ENCODE measurements around the gene SHFL. TPM values are rescaled to one million over a fixed set of nuclear protein-coding genes. Genes with fewer than 3 reads are reported as not detected.

Gene SHFL
- total and polyA plus RNA-seq, 2 of the 8 experiments (the other 6 are each of a cell fraction or from before 2014, with no cell fraction given), result 25.3 to 37.1 TPM

DNA sequence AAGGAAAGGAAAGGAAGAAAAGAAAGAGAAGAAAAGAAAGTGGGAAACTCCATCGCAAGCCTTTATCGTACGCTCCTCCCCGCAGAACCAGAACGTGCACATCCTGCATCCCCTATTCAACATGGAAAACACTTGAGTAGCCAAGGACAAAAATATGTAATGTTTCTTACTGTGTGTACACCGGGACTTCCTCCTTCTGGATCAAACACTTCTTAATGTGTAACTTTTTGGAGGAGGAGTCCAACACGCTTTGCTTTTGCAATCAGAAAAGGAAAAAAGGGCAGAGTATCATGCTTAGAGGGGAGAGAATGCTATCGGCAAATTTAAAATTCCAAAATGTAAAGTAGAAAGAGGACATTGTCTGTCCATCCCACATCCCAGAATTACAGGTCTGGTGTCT, 7.8 kb upstream of the SHFL start:
- Histone ChIP-seq H3K27me3 (replicated peaks in 1 of 4; ENCODE audit: control insufficient read depth in 3 of 4, extremely low read depth in 1 of 4, insufficient read depth in 3 of 4, low read length in 3 of 4) (peaks cover 0 to 2% (median 0%) of the 10 kb centered on the region in 4 experiments; a peak in 1 of 7 replicates), H2BK20ac (ENCODE audit: low read length) (no peak overlapping the region), H3K23ac (ENCODE audit: insufficient read length) (no peak overlapping the region), H2BK15ac (ENCODE audit: low read length) (no peak overlapping the region), H4K8ac (ENCODE audit: extremely low read depth, insufficient read depth, low read length) (no peak overlapping the region), H3K79me2 (ENCODE audit: control insufficient read depth in 1 of 2, insufficient read depth in 2 of 2, low read length in 2 of 2) (no peaks in the 10 kb centered on the region), H3K79me1 (ENCODE audit: low read depth, low read length) (no peaks in the 10 kb centered on the region), H3K4me1 (replicated peaks in 1 of 4; ENCODE audit: control insufficient read depth in 3 of 4, insufficient read depth in 4 of 4, low read length in 3 of 4) (no peaks in the 10 kb centered on the region), H3K9me3 (ENCODE audit: insufficient read depth in 2 of 2, low read depth in 1 of 2, low read length in 1 of 2) (peaks cover 10 to 12% of the 10 kb centered on the region in 2 experiments), H4K91ac (replicated peaks; ENCODE audit: insufficient read length, low read length) (no peak overlapping the region), H3K9ac (replicated peaks in 1 of 4; ENCODE audit: extremely low read depth in 1 of 4, low read depth in 3 of 4, low read length in 3 of 4) (no peak overlapping the region), H3K36me3 (ENCODE audit: control insufficient read depth in 2 of 4, insufficient read depth in 4 of 4, low read length in 3 of 4) (no peaks in the 10 kb centered on the region), H3K4me2 (ENCODE audit: insufficient read depth in 1 of 2, low read depth in 2 of 2, low read length in 2 of 2) (no peak overlapping the region), H2AK5ac (ENCODE audit: low read depth, low read length) (no peak overlapping the region), H3K56ac (replicated peaks; ENCODE audit: insufficient read length, low read depth, low read length) (no peak overlapping the region), H3K27ac (ENCODE audit: low read depth, low read length) (no peak overlapping the region), H4K20me1 (replicated peaks in 1 of 2; ENCODE audit: control insufficient read depth in 1 of 2, insufficient read depth in 2 of 2, low read length in 2 of 2) (no peaks in the 10 kb centered on the region), H4K5ac (ENCODE audit: insufficient read length, low read depth, low read length) (no peak overlapping the region), H3K18ac (ENCODE audit: extremely low read depth, low read length) (no peak overlapping the region), H3K23me2 (ENCODE audit: low read depth, low read length) (no peaks in the 10 kb centered on the region), H2BK5ac (ENCODE audit: low read depth, low read length) (no peak overlapping the region), H3K4ac (replicated peaks; ENCODE audit: insufficient read length, low read depth, low read length) (no peak overlapping the region), H2AFZ (ENCODE audit: low read length) (no peak overlapping the region), H2BK12ac (ENCODE audit: low read depth, low read length) (no peak overlapping the region), H3K4me3 (ENCODE audit: extremely low read depth in 1 of 4, insufficient read depth in 2 of 4, low read depth in 3 of 4, low read length in 4 of 4) (no peak overlapping the region), H2BK120ac (replicated peaks; ENCODE audit: low read depth, low read length) (no peak overlapping the region), H3K14ac (ENCODE audit: insufficient read length) (no peak overlapping the region)
- ChIA-PET POLR2A (ENCODE audit: partially characterized antibody) (no interaction called here), CTCF (ENCODE audit: partially characterized antibody) (no interaction called here)
- DNase-seq (ENCODE audit: low read depth in 1 of 2, low spot score in 2 of 2) (no peak), FAIRE-seq (no peak)
- 90% methylated on average over 7 of the region's 8 CpGs; no CpG with 5 or more reads in 1 of the 2 experiments for WGBS, 2 experiments (ENCODE audit: extremely low coverage in 1 of 2, insufficient coverage in 1 of 2, insufficient read length in 1 of 2, insufficient replicate concordance in 2 of 2, low coverage in 1 of 2, low lambda C conversion rate in 2 of 2, missing lambda C conversion rate in 1 of 2)
- TF ChIP-seq, protein P1, sequence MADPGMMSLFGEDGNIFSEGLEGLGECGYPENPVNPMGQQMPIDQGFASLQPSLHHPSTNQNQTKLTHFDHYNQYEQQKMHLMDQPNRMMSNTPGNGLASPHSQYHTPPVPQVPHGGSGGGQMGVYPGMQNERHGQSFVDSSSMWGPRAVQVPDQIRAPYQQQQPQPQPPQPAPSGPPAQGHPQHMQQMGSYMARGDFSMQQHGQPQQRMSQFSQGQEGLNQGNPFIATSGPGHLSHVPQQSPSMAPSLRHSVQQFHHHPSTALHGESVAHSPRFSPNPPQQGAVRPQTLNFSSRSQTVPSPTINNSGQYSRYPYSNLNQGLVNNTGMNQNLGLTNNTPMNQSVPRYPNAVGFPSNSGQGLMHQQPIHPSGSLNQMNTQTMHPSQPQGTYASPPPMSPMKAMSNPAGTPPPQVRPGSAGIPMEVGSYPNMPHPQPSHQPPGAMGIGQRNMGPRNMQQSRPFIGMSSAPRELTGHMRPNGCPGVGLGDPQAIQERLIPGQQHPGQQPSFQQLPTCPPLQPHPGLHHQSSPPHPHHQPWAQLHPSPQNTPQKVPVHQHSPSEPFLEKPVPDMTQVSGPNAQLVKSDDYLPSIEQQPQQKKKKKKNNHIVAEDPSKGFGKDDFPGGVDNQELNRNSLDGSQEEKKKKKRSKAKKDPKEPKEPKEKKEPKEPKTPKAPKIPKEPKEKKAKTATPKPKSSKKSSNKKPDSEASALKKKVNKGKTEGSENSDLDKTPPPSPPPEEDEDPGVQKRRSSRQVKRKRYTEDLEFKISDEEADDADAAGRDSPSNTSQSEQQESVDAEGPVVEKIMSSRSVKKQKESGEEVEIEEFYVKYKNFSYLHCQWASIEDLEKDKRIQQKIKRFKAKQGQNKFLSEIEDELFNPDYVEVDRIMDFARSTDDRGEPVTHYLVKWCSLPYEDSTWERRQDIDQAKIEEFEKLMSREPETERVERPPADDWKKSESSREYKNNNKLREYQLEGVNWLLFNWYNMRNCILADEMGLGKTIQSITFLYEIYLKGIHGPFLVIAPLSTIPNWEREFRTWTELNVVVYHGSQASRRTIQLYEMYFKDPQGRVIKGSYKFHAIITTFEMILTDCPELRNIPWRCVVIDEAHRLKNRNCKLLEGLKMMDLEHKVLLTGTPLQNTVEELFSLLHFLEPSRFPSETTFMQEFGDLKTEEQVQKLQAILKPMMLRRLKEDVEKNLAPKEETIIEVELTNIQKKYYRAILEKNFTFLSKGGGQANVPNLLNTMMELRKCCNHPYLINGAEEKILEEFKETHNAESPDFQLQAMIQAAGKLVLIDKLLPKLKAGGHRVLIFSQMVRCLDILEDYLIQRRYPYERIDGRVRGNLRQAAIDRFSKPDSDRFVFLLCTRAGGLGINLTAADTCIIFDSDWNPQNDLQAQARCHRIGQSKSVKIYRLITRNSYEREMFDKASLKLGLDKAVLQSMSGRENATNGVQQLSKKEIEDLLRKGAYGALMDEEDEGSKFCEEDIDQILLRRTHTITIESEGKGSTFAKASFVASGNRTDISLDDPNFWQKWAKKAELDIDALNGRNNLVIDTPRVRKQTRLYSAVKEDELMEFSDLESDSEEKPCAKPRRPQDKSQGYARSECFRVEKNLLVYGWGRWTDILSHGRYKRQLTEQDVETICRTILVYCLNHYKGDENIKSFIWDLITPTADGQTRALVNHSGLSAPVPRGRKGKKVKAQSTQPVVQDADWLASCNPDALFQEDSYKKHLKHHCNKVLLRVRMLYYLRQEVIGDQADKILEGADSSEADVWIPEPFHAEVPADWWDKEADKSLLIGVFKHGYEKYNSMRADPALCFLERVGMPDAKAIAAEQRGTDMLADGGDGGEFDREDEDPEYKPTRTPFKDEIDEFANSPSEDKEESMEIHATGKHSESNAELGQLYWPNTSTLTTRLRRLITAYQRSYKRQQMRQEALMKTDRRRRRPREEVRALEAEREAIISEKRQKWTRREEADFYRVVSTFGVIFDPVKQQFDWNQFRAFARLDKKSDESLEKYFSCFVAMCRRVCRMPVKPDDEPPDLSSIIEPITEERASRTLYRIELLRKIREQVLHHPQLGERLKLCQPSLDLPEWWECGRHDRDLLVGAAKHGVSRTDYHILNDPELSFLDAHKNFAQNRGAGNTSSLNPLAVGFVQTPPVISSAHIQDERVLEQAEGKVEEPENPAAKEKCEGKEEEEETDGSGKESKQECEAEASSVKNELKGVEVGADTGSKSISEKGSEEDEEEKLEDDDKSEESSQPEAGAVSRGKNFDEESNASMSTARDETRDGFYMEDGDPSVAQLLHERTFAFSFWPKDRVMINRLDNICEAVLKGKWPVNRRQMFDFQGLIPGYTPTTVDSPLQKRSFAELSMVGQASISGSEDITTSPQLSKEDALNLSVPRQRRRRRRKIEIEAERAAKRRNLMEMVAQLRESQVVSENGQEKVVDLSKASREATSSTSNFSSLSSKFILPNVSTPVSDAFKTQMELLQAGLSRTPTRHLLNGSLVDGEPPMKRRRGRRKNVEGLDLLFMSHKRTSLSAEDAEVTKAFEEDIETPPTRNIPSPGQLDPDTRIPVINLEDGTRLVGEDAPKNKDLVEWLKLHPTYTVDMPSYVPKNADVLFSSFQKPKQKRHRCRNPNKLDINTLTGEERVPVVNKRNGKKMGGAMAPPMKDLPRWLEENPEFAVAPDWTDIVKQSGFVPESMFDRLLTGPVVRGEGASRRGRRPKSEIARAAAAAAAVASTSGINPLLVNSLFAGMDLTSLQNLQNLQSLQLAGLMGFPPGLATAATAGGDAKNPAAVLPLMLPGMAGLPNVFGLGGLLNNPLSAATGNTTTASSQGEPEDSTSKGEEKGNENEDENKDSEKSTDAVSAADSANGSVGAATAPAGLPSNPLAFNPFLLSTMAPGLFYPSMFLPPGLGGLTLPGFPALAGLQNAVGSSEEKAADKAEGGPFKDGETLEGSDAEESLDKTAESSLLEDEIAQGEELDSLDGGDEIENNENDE (IDR thresholded peaks at IDR 0.05; ENCODE audit: insufficient replicate concordance, low read length), result no peak
